Epithelial cell of proximal tubule (primary cell): ENCODE data around the gene C1QTNF1. TPM values are rescaled to one million over a fixed set of nuclear protein-coding genes. Genes with fewer than 3 reads are reported as not detected.

Experiments used
- DNase-seq: peaks from one replicate; pipeline ENCODE4 v3.0.0-alpha.2; 2011; ENCODE audit warnings: low read depth
- H3K4me3 ChIP-seq: 2 replicates; pipeline ENCODE4 v1.5.1; 2011; ENCODE audit warnings: low read depth, mild to moderate bottlenecking, low read length
- CTCF ChIP-seq: conservative IDR thresholded peaks from 2 replicates; pipeline ENCODE4 v1.5.1; 2012; ENCODE audit warnings: low read depth, mild to moderate bottlenecking, low read length
- total RNA-seq: library from RNA; depleted of rRNA; stranded (reverse); fragments of >200 nt; gene quantifications from 2 replicates; pipeline ENCODE4 v1.2.3, GENCODE V29; 2015

The C1QTNF1 gene
- total RNA-seq, 1 donor from 2014 or later, result 2.1 TPM

GRCh38 chr17:79048826-79049755 lies 25.1 kb downstream of the C1QTNF1 start:
- DNase-seq, result no peak
- H3K4me3 ChIP-seq, result no peak overlapping the region
- no peak for TF ChIP-seq CTCF

- H3K4me3 ChIP-seq, result no peak overlapping the region
- TF ChIP-seq CTCF, result no peak
- DNase-seq, result no peak
These were observed 25.9 kb downstream of the C1QTNF1 start for GRCh38 chr17:79049821-79050220.

- no peak overlapping the region for H3K4me3 ChIP-seq
- TF ChIP-seq CTCF, result no peak
These were observed 26.6 kb downstream of the C1QTNF1 start for GRCh38 chr17:79050551-79050950.

GRCh38 chr17:79051306-79051705 lies 27.3 kb downstream of the C1QTNF1 start:
- no peak for DNase-seq
- no peak for TF ChIP-seq CTCF
- no peak overlapping the region for H3K4me3 ChIP-seq

More at GRCh38 chr17:79050551-79050950, 26.6 kb downstream of the C1QTNF1 start:
- no peak for DNase-seq

- no peak for TF ChIP-seq CTCF
- no peak for DNase-seq
- no peak overlapping the region for H3K4me3 ChIP-seq
These were observed 28.2 kb downstream of the C1QTNF1 start for GRCh38 chr17:79052131-79052530.

GRCh38 chr17:79053251-79053925 lies 29.4 kb downstream of the C1QTNF1 start:
- no peak for DNase-seq
- TF ChIP-seq CTCF, result no peak
- H3K4me3 ChIP-seq, result no peak overlapping the region
